GM12891 (cell line): ENCODE results near the gene INHBC.
A peak's percentile ranks its signal among the peaks of the same experiment; 100 is the strongest.

Experiments
- PAX5 ChIP-seq: IDR thresholded peaks from 2 replicates; pipeline ENCODE4 v1.6.1; 2011; ENCODE audit warnings: low read length, moderate library complexity, mild to moderate bottlenecking; ENCODE audit not compliant: insufficient read depth, severe bottlenecking
- POLR2A ChIP-seq: IDR thresholded peaks from 2 replicates; pipeline ENCODE4 v1.6.1; 2011; ENCODE audit warnings: low read depth, low read length, control low read depth
- POLR2AphosphoS5 ChIP-seq: IDR thresholded peaks from 2 replicates; pipeline ENCODE4 v1.6.1; 2011; ENCODE audit warnings: low read depth, low read length, control low read depth
- SPI1 ChIP-seq: IDR thresholded peaks from 2 replicates; pipeline ENCODE4 v1.6.1; 2011; ENCODE audit warnings: low read depth, low read length, control low read depth
- TAF1 ChIP-seq: IDR thresholded peaks from 2 replicates; pipeline ENCODE4 v1.6.1; 2011; ENCODE audit warnings: low read depth, low read length, control low read depth

DNA sequence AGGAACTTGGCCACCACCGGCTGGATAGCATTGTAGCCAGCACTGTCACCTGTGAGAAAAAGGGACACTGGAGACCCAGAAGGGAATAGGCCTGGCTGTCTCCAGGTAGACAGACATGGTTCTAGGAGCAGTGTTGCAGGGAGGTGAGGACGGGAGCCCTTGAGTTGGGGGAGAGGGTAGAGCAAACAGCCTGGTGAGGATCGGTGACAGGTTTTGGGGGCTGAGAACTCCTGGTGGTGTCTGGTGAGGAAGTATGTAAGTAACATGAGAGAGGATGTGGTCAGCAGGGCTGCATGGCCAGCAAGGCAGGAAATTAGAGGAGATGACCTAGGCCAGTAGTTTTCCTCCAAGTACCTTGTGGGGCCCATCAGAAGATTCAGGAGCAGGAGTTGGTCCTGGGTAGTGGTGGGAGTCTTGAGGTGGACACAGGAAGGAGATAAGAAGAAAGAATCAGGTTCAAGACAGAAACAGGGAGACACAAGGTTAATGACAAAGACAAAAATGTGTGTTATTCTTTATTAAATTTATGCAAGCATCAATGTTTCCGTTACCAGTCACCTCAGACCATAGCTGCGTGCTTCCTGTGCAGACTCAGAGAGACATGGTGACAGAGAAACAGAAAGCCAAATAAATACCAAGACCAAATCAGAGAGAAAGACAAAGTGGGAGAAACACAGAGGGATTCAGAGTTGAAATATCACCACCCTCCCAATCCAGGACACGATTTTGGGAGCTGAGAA, 45.0 kb downstream of the INHBC start, which contains the start of gene ARHGAP9:
- TF ChIP-seq TAF1, result peak; percentile 39; the same call in 1 of the 2 replicates
- TF ChIP-seq POLR2A, result peak; percentile 49; the same call in 1 of the 2 replicates
- TF ChIP-seq POLR2AphosphoS5, result no peak; the same call in 1 of the 2 replicates
- TF ChIP-seq PAX5, result no peak
- peak; percentile 73 for TF ChIP-seq SPI1
